ENCODE data around the gene C10orf62. TPM values are rescaled to one million over a fixed set of nuclear protein-coding genes. Genes with fewer than 3 reads are reported as not detected.

The C10orf62 gene, protein sequence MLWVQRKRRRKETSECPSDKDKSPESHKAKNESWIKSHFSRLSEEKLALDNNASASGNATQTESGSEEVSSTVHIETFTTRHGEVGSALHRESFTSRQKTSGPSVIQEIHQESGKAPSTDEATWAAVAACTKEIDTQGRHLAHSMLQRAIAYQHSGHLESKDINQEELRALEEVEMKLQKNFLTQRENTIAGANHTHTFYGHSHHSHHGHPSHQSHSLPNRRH
- total RNA-seq: not detected

DNA sequence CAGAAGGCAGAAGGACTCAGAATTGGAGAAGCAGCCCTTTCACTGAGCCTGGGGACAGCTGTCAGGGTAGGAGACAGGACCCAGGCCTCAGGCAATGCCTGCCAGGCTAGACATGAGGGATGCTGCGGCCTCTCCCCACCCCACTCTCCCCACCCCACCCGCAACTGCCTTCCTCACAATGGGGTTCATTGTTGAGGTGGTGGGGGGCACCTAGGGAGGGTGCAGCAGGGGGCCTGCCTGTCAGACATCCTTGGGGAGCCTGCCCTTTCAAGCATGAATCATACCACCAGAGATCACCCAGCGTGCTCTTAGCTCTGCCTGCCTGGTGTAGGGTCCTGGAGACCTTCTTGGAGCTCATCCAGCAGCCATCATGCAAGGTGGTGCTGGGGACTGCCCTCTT, at the start of gene C10orf62:
C10orf62 (plus strand) TSS at position 243 of the 400 bp plus-strand sequence. CDS start 177 bp downstream, outside the sequence.
- Mint-ChIP-seq H3K9me3 (no peaks in the 10 kb centered on the region), H3K27me3 (no peaks in the 10 kb centered on the region), H3K4me1 (ENCODE audit: low read depth) (no peaks in the 10 kb centered on the region), H3K4me3 (no peak within 1 kb of the TSS), H3K27ac (no peak within 1 kb of the TSS), H3K36me3 (no peaks in the 10 kb centered on the region)
- POLR2A ChIA-PET: no interaction called here
- intact Hi-C loops (cut with micrococcal nuclease): no loop called here
- CTCF ChIA-PET: no interaction called here
- no peak for DNase-seq

DNA sequence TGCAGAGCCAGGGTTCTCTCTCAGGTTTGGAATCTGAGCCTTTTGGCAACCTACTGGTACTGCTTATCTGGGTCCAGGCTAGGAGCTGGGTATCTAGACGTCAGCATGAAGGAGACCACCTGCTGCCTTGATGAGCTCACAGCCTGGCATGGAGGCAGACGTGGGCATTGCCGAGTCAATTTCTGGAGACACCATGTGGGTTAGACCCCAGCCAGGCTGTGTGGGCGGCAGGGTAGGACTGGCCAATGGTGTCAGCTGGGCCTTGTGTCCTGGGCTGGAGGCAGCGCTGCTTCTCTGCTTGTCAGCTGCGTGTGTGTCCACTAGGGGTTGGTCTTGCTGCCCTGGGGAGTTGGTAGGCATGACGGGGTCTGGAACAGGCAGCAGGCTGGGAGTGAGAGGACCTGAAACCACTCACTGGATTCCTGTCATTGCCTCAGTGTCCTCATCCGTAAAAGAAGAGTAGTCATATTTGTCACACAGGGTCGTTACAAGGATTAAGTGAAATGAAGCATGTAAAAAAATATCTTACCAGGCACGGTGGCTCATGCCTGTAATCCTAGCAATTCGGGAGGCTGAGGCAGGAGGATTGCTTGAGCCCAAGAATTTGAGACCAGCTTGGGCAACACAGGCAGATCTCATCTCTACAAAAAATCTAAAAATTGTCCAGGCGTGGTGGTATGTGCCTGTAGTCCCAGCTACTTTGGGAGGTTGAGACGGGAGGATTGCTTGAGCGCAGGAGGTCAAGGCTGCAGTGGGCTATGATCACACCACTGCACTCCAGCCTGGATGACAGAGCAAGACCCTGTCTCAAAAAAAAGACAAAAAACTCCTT, 48.6 kb upstream of the C10orf62 start:
- Mint-ChIP-seq H3K27me3 (peaks cover 2% of the 10 kb centered on the region), H3K4me3 (no peak overlapping the region), H3K36me3 (no peaks in the 10 kb centered on the region), H3K9me3 (no peaks in the 10 kb centered on the region), H3K4me1 (ENCODE audit: low read depth) (peaks cover 22% of the 10 kb centered on the region), H3K27ac (no peak overlapping the region)
- no peak for DNase-seq
- ChIA-PET CTCF (interaction anchor here (0.6 to 2.4 kb wide), 4 partner anchors 10 to 31 kb away, joined by 3 to 13 read pairs (median 3); no protein-coding TSS in a partner anchor), POLR2A (no interaction called here)
- intact Hi-C loops (cut with micrococcal nuclease): no loop called here

DNA sequence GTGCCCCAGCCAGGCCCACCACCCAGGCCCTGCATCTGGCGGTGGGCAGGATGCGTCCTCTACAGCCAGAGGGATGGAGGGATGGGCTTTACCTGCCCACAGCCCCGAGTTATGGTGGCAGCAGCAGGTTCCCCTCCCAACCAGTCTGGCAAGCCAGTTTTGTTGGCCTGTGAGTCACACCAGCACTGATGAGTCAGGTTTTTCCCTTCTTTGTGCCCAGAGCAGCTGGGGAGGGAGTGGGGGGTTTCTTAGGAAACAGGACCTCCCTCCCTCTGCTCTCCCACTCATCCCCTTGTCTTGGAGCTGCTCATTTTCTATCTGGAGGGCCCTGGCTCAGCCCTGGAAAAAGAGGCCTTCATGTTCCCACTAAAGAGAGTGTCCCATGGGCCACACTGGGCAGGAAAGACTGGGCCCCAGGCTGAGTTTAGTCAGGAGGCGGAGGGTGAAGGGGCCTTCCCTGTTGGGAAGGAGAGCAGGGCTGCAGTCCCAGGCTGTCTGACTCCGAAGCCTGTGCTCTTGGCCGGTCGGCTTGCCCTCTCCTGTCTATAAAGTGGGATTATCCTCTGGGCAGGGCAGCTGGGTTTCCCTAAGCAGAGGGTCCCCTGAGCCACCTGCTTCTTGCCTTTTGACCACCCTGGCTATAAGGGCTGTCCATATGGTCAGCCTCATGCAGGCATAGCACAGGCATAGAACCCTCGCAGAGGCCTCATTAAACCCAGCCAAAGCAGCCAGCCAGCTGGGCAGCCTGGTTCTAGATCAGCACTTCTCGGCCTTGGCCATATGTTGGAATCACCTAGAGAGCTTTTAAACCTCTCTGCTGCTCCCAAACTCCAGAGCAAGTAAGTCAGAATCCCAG, 47.1 kb upstream of the C10orf62 start:
- intact Hi-C loops (cut with micrococcal nuclease): loop anchor here (2.0 kb wide), 2 partner anchors 44 to 136 kb away; partner anchors contain the start of genes MMS19 and UBTD1
- no peaks in the 10 kb centered on the region for H3K9me3 Mint-ChIP-seq
- peak; percentile 76 for DNase-seq
- ChIA-PET CTCF (interaction anchor here (0.6 to 2.4 kb wide), 4 partner anchors 8 to 132 kb away, joined by 3 to 13 read pairs (median 4); no protein-coding TSS in a partner anchor), POLR2A (interaction anchor here (0.9 kb wide), 1 partner anchor 98 kb away, joined by 4 read pairs; the partner anchor contains the start of gene PI4K2A)
- H3K36me3 Mint-ChIP-seq: no peaks in the 10 kb centered on the region
- H3K4me3 Mint-ChIP-seq: no peak overlapping the region
- peaks cover 22% of the 10 kb centered on the region for H3K4me1 Mint-ChIP-seq (ENCODE audit: low read depth)
- peaks cover 2% of the 10 kb centered on the region for H3K27me3 Mint-ChIP-seq
- H3K27ac Mint-ChIP-seq: peak overlapping the region; percentile 53

DNA sequence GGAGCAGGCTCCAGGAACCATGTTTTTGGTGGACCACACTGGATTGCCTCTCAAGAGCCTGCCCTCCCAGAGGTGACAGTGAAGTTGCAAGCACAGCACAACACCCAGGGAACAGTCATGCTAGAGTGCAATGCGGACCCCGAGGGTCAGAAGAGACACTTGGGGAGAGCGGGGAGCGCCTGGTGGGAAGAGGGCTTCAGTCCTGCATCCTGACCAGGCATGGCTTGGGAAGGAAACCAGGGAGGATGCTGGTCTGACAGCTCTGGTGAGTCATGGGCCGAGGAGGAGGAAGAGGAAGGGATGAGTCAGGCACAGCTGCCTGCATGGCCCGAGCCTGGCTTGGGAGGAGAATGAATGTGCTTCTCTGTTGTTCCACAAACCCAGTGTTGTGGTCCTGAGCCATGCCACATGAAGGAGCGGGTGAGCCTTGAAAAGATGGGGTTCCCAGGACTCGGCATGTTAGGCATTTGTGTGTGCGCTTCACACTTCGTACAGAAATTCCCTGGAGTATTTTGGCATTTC, 46.4 kb upstream of the C10orf62 start:
- intact Hi-C loops (cut with micrococcal nuclease): loop anchor here (2.0 kb wide), 2 partner anchors 44 to 136 kb away; partner anchors contain the start of genes MMS19 and UBTD1
- H3K27ac Mint-ChIP-seq: peak overlapping the region; percentile 38
- POLR2A ChIA-PET: interaction anchor here (0.9 kb wide), 1 partner anchor 97 kb away, joined by 4 read pairs; the partner anchor contains the start of gene PI4K2A
- no peak overlapping the region for H3K4me3 Mint-ChIP-seq
- no peaks in the 10 kb centered on the region for H3K36me3 Mint-ChIP-seq
- H3K9me3 Mint-ChIP-seq: no peaks in the 10 kb centered on the region
- peak; percentile 86 for DNase-seq
- peaks cover 2% of the 10 kb centered on the region for H3K27me3 Mint-ChIP-seq
- CTCF ChIA-PET: interaction anchor here (0.6 to 2.4 kb wide), 4 partner anchors 9 to 133 kb away, joined by 3 to 13 read pairs (median 4); no protein-coding TSS in a partner anchor
- peaks cover 22% of the 10 kb centered on the region for H3K4me1 Mint-ChIP-seq (ENCODE audit: low read depth)

DNA sequence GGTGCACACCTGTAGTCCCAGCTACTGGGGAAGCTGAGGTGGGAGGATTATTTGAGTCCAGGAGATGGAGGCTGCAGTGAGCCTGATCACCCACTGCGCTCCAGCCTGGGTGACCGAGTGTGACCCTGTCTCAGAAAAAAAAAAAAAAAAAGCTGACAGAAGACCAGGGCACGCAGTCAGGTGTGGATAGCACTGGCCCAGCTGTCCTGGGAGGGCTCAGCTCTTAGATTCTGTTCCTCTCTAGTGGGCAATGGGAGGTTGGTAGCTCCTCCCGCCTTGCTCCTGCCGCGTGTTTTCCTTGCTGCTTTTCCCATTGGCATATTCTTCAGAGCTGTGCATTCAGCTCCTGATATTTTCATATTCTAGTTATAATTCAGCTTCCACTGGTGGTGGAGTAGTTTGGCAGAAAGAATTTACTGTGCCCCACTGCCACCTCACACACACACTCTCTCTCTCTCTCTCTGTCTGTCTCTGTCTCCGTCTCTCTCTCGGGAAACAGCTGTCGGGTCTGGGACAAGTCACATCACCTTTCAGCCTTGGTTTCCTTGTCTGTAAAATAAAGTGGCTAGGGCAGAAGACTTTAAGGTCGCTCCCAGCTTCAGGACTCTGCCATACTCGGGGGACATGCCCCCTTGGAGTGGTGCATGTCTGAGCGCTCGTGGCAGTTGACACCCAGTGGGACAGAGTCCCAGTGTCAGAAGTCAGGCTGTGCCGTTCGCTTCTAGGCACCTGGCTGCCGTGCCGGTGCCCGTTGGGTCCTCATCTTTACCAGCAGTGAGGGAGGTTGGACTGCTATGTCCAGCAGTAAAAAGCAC, 42.9 kb upstream of the C10orf62 start:
- ChIA-PET POLR2A (interaction anchor here (0.8 to 0.9 kb wide), 2 partner anchors 92 to 140 kb away, joined by 3 read pairs; partner anchors contain the start of gene AVPI1), CTCF (interaction anchor here (0.6 to 2.1 kb wide), 5 partner anchors 11 to 133 kb away, joined by 3 to 17 read pairs (median 4); no protein-coding TSS in a partner anchor)
- Mint-ChIP-seq H3K4me3 (no peak overlapping the region), H3K27ac (no peak overlapping the region), H3K36me3 (no peaks in the 10 kb centered on the region), H3K27me3 (peaks cover 2% of the 10 kb centered on the region), H3K4me1 (ENCODE audit: low read depth) (peaks cover 22% of the 10 kb centered on the region), H3K9me3 (no peaks in the 10 kb centered on the region)
- no peak for DNase-seq
- intact Hi-C loops (cut with micrococcal nuclease): no loop called here

DNA sequence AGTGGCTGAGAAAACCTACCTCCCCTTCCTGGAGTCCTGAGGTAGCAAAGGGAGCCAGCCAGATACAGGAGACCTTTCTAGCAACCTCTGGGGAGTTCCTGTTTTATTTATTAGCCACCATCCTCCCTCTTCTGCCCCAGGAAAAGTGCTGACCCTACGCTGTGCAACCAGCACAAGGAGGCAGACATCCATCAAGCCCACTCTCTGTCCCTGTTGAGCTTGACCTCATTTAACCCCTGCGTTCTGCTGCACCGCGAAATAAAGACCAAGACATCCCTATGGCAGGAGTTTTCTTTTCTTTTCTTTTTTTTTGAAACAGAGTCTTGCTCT, 42.3 kb upstream of the C10orf62 start:
- CTCF ChIA-PET: interaction anchor here (1.4 to 2.1 kb wide), 2 partner anchors 12 to 14 kb away, joined by 3 to 17 read pairs; no protein-coding TSS in a partner anchor
- POLR2A ChIA-PET: no interaction called here
- no peak overlapping the region for H3K27ac Mint-ChIP-seq
- no peak for DNase-seq
- H3K4me3 Mint-ChIP-seq: no peak overlapping the region
- H3K36me3 Mint-ChIP-seq: no peaks in the 10 kb centered on the region
- intact Hi-C loops (cut with micrococcal nuclease): no loop called here
- H3K4me1 Mint-ChIP-seq (ENCODE audit: low read depth): peaks cover 16% of the 10 kb centered on the region
- H3K9me3 Mint-ChIP-seq: no peaks in the 10 kb centered on the region
- peaks cover 2% of the 10 kb centered on the region for H3K27me3 Mint-ChIP-seq

DNA sequence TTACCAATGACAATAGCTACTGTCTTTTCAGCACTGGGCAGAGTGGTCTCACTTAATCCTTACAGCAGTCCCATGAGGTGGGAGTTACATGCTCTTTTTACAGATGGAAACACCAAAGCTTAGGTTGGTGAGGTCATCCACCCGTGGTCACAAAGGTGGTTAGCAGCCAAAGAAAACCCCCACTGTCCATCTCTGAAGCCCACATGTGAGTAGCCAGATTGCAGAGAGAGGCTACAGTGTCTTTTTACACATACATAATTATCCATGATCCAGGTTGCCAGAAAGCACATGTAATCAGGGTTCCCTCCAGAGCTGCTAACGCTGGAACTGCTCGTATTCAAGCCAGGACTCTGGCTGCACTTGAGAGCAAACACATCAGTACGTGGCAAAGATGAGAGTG, 41.6 kb upstream of the C10orf62 start:
- DNase-seq: no peak
- intact Hi-C loops (cut with micrococcal nuclease): no loop called here
- CTCF ChIA-PET: interaction anchor here (0.5 kb wide), 1 partner anchor 12 kb away, joined by 3 read pairs; no protein-coding TSS in a partner anchor

DNA sequence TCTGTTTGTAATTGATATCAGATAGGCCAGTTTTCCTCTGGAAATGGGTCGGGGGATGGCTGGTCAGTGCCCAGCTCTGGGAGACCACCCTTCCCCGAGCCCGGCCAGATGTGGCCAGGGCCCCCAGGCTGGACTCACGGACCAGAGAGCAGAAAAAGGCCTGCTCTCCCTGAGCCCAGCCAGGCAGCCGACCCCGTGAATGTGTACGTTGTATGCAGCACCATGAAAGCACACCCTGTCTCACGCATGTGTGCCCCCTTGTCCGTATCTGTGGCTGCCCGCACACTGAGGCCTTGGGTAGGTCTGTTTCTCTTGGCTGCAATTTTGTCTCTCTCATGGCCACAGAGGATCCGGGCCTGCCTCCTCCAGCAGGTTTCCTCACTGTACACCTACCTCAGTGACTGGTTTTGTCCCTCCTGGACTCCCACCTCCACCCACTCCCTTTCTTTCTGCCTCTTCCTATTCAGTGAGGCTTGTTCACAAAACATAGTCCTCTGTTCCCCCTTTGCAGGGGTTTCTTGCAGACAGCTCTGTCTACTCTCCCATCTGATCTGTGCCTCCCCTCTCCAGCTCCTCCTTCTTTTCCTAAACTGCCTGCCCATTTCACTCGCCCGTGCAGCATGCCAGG, 40.6 kb upstream of the C10orf62 start:
- peak; percentile 5 for DNase-seq
- H3K27me3 Mint-ChIP-seq: peaks cover 2% of the 10 kb centered on the region
- H3K4me3 Mint-ChIP-seq: no peak overlapping the region
- CTCF ChIA-PET: interaction anchor here (1.1 kb wide), 1 partner anchor 23 kb away, joined by 3 read pairs; no protein-coding TSS in a partner anchor
- intact Hi-C loops (cut with micrococcal nuclease): no loop called here
- H3K4me1 Mint-ChIP-seq (ENCODE audit: low read depth): no peaks in the 10 kb centered on the region
- no peak overlapping the region for H3K27ac Mint-ChIP-seq
- POLR2A ChIA-PET: no interaction called here
- no peaks in the 10 kb centered on the region for H3K36me3 Mint-ChIP-seq
- H3K9me3 Mint-ChIP-seq: no peaks in the 10 kb centered on the region

More for the DNA sequence above, 41.6 kb upstream of the C10orf62 start:
- Mint-ChIP-seq H3K4me1 (ENCODE audit: low read depth) (peaks cover 9% of the 10 kb centered on the region), H3K9me3 (no peaks in the 10 kb centered on the region), H3K27ac (no peak overlapping the region), H3K27me3 (peaks cover 2% of the 10 kb centered on the region), H3K36me3 (no peaks in the 10 kb centered on the region), H3K4me3 (no peak overlapping the region)
- POLR2A ChIA-PET: no interaction called here

DNA sequence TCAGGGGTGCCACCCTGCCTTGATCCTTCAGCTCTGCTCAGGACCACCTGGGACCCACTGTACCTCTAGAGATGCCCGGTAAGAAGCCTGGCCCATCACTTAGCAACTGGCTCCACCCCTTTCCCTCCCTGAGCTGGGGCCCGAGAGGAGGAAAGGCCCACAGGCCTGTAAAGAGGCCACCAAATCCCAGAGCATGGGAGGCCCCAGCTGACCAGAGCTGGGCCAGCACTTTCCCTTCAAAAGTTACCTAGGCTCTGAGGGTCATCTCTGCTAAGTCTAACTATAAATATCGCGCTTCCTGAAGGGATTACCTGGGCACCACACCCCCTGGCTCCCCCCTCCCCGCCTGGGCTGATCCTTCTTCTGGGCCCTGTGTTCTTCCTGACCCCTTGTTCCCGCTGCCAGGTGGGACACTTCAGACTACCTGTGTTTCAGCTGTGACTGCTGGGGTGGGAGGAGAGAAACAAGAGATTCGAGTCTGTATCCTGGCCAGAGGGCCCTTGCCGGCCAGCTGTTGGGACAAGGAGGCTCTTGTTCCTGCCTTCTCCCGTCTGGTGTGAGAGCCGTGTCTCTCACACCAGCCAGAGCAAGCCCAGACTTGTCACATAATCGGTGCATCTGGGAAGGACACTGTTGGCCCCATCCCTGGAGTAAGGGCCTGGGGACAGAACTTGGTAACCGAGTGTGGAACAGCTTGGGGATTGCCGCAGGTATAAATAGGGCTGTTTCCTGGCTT, 39.8 kb upstream of the C10orf62 start:
- intact Hi-C loops (cut with micrococcal nuclease): no loop called here
- no peaks in the 10 kb centered on the region for H3K4me1 Mint-ChIP-seq (ENCODE audit: low read depth)
- H3K9me3 Mint-ChIP-seq: no peaks in the 10 kb centered on the region
- no peak overlapping the region for H3K27ac Mint-ChIP-seq
- H3K27me3 Mint-ChIP-seq: peaks cover 2% of the 10 kb centered on the region
- no peak for DNase-seq
- H3K4me3 Mint-ChIP-seq: no peak overlapping the region
- ChIA-PET CTCF (interaction anchor here (5.7 kb wide), 1 partner anchor 16 kb away, joined by 115 read pairs; no protein-coding TSS in a partner anchor), POLR2A (no interaction called here)
- no peaks in the 10 kb centered on the region for H3K36me3 Mint-ChIP-seq

All from activated CD4-positive, alpha-beta memory T cell treated with anti-CD3 and anti-CD28 coated beads for 36 hours (primary cell).